ENCODE measurements around the gene POLR3GL.

GRCh38 chr1:145983960-145984830, 19.7 kb downstream of the POLR3GL start:
- no peak for TF ChIP-seq RAD21 (IDR thresholded peaks at IDR 0.05; ENCODE audit: low read depth)
- no peak for TF ChIP-seq EP300 (IDR thresholded peaks at IDR 0.05; ENCODE audit: borderline replicate concordance)
- no peak for TF ChIP-seq TAF1 (IDR thresholded peaks at IDR 0.05; ENCODE audit: low read depth)
- TF ChIP-seq YY1 (IDR thresholded peaks at IDR 0.05; ENCODE audit: low read depth) = no peak
- TF ChIP-seq EGR1 (IDR thresholded peaks at IDR 0.05) = no peak
- no peak for TF ChIP-seq NFIC (IDR thresholded peaks at IDR 0.05)
- TF ChIP-seq CEBPB (IDR thresholded peaks at IDR 0.05) = no peak
